ENCODE measurements around the gene GNPDA1.
A peak's percentile ranks its signal among the peaks of the same experiment; 100 is the strongest.

GNPDA1 gene

DNA sequence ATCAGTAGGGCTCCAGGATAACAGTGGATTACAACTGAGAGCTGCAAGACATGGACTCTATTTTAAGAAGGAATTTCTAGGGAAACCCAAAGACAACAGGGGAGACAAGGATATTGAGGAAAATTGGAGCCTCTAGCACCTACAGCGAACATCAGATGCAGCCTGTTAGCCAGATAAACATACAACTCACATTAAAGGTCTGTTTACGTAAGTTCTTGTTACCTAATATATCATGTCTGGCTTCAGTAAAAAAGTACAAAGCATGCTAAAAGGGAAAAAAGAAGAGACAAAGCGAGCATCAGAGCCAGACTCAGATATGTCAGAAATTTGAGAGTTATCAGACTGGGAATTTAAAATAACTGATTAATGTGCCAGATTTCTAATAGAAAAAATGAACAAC, 17.2 kb downstream of the GNPDA1 start:
- DNase-seq (ENCODE audit: low spot score), result no peak
- FAIRE-seq, result no peak

DNA sequence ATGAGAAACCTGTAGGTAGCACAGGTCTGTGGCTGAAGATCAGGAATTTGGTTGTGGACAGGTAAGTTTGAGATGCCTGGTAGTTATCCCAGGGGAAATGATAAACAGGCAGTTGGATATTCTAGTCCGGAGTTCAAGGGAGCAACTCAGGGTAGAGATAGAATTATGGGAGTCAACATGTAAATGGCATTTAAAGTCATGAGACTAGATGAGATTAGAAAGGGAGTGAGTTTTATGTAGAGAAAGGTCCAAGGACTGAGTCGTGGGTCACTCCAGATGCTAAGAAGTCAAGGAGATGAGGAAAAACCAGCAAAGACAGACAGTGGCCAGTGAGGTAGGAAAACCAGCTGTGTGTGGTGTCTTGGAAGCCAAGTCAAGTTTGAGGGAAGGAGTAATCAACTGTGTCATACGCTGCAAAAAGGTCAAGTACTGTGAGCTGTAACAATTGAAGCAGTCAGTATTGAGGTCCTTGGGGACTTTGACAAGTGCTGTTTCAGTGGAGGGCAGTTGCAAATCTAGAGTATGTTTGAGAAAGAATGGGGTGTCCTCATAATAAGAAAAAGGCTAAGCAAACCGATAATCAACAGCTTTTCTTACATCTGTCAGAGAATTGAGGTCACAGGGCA, 18.2 kb downstream of the GNPDA1 start:
- no peak for DNase-seq (ENCODE audit: low spot score)
- no peak for FAIRE-seq

- peak; percentile 42 for DNase-seq (ENCODE audit: low spot score)
- FAIRE-seq, result peak; percentile 87
These were observed 20.4 kb downstream of the GNPDA1 start for GRCh38 chr5:141992349-141992963.

DNA sequence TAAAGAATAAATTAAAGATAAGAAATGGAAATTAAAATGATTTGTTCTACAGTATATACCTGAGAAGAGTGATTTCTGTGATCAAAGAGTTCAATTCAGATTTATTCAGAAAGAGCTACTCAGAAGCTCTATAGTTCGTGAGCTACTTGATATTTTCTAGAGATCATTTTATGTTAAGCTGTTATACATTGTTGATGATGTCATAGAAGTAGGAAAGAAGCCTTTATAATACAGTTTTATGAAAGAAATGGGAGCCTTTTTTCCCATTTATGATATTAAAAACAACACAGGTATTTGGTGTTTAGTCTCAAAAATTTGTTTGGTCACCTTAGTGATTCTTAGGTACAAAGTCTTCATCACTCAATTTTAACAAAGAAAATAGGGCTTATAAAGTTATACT, 23.1 kb downstream of the GNPDA1 start:
- DNase-seq (ENCODE audit: low spot score) (no peak), FAIRE-seq (no peak)

GRCh38 chr5:141986072-141986471, 26.8 kb downstream of the GNPDA1 start:
- no peak for FAIRE-seq
- no peak for DNase-seq (ENCODE audit: low spot score)

DNA sequence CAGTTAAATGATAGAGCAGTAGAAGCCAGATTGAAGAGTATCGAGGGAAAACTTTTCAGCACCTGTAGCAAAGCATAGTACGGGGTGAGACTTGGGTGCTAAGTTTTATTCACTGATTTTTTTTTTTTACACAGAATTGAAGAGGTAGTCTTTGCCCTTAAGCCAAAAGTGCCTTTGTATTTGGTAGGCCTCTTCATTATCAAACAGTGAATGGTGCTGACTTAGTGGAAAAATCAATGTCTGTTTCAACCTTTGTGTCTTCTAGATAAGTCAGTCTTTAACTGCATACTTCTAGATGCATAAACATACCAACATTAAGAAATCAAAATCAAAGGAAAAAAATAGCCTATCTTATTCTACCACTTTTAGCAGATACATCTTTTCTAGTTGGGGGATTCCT, 30.2 kb downstream of the GNPDA1 start:
- DNase-seq (ENCODE audit: low spot score) (no peak), FAIRE-seq (no peak)

DNA sequence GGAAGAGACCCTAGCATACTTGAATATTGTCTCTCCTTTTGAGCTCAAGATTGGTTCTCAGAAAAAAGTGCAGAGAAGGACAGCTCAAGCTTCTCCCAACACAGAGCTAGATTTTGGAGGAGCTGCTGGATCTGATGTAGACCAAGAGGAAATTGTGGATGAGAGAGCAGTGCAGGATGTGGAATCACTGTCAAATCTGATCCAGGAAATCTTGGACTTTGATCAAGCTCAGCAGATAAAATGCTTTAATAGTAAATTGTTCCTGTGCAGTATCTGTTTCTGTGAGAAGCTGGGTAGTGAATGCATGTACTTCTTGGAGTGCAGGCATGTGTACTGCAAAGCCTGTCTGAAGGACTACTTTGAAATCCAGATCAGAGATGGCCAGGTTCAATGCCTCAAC, 34.4 kb downstream of the GNPDA1 start:
- FAIRE-seq (no peak), DNase-seq (ENCODE audit: low spot score) (no peak)

DNA sequence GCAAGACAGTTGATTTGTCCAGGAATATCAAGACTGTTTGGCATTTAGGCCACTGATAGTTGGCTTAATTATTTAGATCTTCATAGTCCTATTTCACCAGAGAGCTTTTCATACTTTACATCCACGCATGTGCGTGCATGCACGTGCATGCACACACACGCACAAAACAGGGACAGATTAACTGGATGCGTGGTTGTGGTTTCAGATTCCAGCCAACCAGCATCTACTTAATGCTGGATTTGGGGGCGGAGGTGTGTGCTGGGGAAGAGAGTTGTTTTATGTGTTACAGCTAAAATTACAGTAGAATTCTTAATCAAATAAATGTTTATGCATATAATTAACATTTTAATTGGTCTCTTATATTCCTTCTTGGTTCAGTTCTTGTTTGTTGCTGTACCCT, 36.7 kb downstream of the GNPDA1 start:
- no peak for FAIRE-seq
- no peak for DNase-seq (ENCODE audit: low spot score)

DNA sequence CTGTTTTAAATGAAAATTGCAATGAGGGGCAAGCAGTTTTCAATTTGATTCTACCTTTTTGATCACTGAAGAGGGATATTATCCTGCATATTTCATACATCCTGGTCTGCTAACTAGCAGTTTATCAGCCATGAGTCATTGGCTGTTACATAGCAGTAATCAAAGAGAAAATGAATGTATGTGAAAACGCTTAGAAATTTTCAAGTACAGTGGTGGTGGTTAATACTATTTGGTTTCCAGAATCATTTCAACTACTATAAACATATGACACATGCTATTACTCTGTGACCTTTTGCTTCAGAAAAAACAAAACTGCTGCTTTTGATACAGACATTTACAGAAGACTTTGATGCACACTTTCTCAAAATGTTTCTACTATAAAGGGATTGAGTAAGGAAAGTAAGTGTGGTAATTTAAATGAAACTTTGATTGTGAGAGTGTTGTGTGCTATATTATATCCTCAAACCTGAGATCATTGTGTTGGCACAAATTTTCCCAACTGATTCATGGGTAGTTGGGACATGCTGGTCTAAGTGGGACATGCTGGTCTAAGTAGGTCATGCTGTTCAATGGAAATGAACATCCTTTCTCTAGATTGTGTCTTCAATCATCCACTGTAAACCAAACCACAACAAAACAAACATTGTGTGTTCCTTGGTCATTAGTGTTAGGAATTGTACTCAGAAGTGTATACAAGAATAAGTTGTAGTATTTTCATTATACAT, 38.8 kb downstream of the GNPDA1 start:
- DNase-seq (ENCODE audit: low spot score) (no peak), FAIRE-seq (no peak)

DNA sequence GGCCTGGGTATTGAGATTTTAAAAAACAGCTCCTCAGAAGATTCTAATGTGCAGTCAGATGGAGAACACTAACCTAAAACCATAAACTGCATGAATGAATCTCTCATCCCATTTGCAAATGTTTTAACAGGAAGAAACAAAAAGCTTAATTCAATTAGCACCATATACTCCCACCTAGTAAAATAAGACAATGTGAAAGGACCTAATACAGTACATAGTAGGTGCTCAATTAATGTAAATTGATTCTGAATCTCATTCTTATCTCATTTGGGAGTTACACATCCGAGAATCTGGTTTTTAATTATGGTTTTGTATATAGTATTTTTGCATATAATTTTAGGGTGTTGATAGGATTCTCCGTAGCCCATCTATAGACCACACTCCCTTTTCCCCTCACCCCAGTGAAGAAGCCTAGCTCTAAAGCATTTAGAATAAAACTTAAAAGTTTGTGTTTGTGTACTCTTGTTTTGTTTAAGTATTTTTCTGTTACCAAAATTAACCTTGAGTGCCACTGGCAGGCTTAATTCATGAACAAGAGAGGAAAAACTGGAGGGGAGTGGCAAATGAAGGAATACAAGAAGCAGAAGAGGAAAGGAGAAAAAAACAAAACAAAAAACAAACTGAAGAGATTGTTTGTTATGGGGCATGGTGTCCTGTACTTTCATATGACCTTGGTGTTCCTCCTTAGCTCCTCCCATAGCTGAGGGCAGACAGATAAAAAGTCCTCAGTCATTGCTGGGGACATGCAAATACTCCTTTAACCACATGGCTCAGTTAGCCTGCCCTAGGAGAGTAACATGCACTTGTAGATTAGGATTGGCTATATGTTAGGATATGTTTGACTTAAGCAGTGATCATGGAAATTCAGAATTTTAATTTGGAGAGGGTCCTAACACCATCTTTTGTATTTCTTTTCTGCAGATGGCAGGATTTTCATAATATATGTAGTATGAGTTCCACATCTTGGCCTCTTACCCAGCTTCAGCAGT, 42.8 kb downstream of the GNPDA1 start:
- DNase-seq (ENCODE audit: low spot score), result peak; percentile 31
- FAIRE-seq, result peak; percentile 60

- FAIRE-seq, result no peak
- peak; percentile 78 for DNase-seq (ENCODE audit: low spot score)
These were observed 43.8 kb downstream of the GNPDA1 start, which contains the start of gene RNF14 for GRCh38 chr5:141968914-141969608. Gene RNF14 (plus strand): TSS chr5:141969105. CDS start chr5:141973589, 4,484 bp downstream.

- DNase-seq (ENCODE audit: low spot score), result no peak
- FAIRE-seq, result no peak
These were observed 45.9 kb downstream of the GNPDA1 start for GRCh38 chr5:141966963-141967333.

DNA sequence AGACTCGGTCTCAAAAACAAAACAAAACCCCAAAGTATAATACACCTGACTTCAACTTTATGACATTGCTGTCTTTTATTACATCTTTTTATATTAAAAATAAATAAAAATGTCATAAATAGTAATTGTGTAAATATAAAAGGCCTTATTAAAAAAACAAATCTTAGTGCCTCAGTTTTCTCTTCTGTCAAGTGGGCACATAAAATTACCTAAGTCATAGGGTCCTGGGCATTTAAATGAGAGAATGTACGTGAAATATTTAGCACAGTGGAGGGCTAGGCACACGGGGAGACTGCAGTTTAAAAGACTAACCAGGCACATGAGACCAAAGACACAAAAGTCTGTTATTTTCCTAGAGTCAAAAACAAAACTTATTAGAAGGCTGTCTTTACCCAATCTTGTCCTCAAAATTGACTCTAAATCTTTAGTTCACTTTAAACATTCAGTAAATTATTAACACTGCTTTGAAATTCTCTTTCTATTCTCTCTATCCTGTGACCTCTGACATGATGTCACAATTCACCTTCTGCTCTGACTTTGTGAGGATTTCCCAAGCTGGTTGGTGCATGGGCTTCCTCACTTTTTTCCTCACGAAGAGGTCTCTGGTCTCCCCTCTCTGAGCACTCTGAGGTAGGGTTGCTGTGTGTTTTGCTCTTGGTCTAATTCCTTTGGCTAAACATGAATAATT, 46.4 kb downstream of the GNPDA1 start:
- no peak for DNase-seq (ENCODE audit: low spot score)
- no peak for FAIRE-seq

- DNase-seq (ENCODE audit: low spot score), result no peak
- FAIRE-seq, result no peak
These were observed 47.8 kb downstream of the GNPDA1 start for GRCh38 chr5:141965071-141965470.

GRCh38 chr5:141963701-141964100, 49.1 kb downstream of the GNPDA1 start:
- no peak for FAIRE-seq
- no peak for DNase-seq (ENCODE audit: low spot score)

DNA sequence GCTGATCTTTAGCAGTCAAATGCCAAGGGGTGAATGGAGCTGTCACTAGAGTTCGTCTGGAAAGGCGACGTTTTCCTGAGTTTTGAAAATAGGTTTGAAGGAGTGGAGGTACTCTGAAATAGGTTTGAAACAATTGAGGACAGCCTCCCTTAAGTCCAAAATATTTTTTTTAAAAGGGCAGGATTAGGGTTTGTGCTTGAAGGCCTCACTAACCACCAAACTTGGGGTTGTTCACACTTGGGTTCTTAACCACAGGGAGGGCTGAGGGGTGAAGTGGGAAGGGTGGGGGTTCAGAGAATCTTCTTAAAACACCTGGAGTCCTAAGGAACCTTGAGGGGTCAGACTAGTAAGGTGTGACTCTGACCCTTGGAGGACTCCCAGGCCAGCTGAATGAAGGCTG, 51.4 kb downstream of the GNPDA1 start:
- no peak for DNase-seq (ENCODE audit: low spot score)
- no peak for FAIRE-seq

DNA sequence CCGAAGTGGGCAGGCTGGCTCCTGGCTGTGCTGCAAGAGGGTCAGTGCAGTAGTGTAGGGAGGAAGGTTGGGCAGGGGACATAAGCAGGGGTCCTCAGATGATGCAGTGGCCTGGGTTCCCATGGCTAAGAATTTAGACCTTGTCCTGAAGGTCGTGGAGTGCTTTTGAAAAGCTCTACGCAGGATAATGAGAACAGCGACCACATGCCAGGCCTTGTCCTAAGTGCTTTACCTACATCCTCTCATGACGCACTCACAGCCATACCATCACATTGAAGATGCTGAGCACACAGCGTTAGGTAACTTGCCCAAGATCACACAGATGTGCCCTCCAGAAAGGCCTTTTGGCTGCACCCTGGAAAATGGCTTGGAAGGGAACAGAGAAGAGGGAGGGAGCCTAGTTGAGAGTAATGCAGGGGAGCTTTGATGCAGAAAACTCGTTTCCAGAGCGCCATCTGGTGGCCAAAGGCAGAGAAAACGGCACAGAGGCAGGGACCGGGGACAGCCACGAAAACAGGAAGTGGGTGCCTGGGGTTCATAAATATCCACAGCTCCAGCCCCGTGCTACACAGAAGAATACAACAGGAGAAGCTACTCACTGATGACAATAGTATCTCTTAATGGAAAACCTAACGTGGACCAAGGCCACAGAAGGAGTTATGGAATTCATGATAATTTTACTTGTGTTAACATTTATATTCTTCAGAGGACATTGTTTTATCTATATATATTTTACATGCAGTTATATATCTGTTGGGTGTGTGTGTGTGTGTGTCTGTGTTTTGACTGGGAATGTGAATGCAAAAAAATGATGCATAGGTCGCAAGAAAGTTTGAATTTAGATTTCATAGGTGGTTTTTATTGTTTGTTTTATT, 52.1 kb downstream of the GNPDA1 start:
- DNase-seq (ENCODE audit: low spot score), result peak; percentile 66
- FAIRE-seq, result peak; percentile 33

GRCh38 chr5:141960018-141960417, 52.8 kb downstream of the GNPDA1 start:
- DNase-seq (ENCODE audit: low spot score) (no peak), FAIRE-seq (no peak)

GRCh38 chr5:141958546-141959172, 54.2 kb downstream of the GNPDA1 start:
- DNase-seq (ENCODE audit: low spot score) (no peak), FAIRE-seq (no peak)
